HEK293 (cell line): Measurements from ENCODE around the gene MLLT11.

ENCODE experiments used
- MYNN ChIP-seq: fragments of 450-650 bp; formaldehyde crosslinking; IDR thresholded peaks from 2 replicates; pipeline ENCODE4 v1.5.1; 2016; ENCODE audit warnings: missing biosample characterization, missing genetic modification characterization, borderline replicate concordance
- ZBTB7A ChIP-seq: fragments of 450-650 bp; formaldehyde crosslinking; IDR thresholded peaks from 2 replicates; pipeline ENCODE4 v1.5.1; 2016; ENCODE audit warnings: low read depth, missing biosample characterization, missing genetic modification characterization
- ZFP41 ChIP-seq: fragments of 450-650 bp; formaldehyde crosslinking; IDR thresholded peaks from 2 replicates; pipeline ENCODE4 v1.5.1; 2016; ENCODE audit warnings: missing biosample characterization, missing genetic modification characterization, borderline replicate concordance
- ZNF660 ChIP-seq: fragments of 450-650 bp; IDR thresholded peaks from 2 replicates; pipeline ENCODE4 v1.5.1; 2018; ENCODE audit warnings: missing biosample characterization, mild to moderate bottlenecking, missing genetic modification characterization
- TF ChIP-seq, protein P1 (sequence below): fragments of 450-650 bp; formaldehyde crosslinking; IDR thresholded peaks from 2 replicates; pipeline ENCODE4 v1.5.1; 2016; ENCODE audit warnings: missing biosample characterization, missing genetic modification characterization
- TF ChIP-seq, protein P2 (sequence below): fragments of 450-650 bp; formaldehyde crosslinking; IDR thresholded peaks from 2 replicates; pipeline ENCODE4 v1.5.1; 2016; ENCODE audit warnings: missing biosample characterization, missing genetic modification characterization

DNA sequence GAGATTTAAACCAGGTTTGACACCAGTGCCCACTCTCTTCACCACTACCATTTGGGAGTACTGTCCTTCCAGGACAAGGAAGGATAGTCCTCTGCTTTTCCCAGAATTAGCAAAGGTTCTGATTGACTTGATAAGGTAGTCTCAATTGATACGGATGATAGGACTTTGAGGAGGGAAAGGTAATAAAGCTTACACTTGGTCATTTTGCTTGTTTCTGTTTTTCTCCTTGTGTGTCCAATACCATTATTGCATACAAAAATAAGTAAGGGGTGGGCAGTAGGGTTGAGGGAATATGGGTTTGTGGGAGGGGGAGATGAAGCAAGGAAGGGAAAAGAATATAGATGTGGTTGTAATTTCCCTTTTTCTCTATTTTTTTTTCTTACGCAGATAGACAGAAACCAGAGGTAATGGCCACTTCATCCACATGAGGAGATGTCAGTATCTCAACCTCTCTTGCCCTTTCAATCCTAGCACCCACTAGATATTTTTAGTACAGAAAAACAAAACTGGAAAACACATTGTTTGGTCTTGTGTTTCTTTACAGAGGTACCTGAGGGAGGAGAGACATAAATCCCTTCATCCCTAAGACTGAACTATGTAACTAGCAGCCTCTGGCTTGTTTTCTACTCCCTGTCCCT lies 10.0 kb upstream of the MLLT11 start:
- TF ChIP-seq MYNN, result no peak
- no peak for TF ChIP-seq ZBTB7A
- no peak for TF ChIP-seq ZNF660
- TF ChIP-seq, protein P1, sequence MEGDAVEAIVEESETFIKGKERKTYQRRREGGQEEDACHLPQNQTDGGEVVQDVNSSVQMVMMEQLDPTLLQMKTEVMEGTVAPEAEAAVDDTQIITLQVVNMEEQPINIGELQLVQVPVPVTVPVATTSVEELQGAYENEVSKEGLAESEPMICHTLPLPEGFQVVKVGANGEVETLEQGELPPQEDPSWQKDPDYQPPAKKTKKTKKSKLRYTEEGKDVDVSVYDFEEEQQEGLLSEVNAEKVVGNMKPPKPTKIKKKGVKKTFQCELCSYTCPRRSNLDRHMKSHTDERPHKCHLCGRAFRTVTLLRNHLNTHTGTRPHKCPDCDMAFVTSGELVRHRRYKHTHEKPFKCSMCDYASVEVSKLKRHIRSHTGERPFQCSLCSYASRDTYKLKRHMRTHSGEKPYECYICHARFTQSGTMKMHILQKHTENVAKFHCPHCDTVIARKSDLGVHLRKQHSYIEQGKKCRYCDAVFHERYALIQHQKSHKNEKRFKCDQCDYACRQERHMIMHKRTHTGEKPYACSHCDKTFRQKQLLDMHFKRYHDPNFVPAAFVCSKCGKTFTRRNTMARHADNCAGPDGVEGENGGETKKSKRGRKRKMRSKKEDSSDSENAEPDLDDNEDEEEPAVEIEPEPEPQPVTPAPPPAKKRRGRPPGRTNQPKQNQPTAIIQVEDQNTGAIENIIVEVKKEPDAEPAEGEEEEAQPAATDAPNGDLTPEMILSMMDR (tag by site-specific recombination), result no peak
- TF ChIP-seq ZFP41 (tag by site-specific recombination), result no peak
- TF ChIP-seq, protein P2, sequence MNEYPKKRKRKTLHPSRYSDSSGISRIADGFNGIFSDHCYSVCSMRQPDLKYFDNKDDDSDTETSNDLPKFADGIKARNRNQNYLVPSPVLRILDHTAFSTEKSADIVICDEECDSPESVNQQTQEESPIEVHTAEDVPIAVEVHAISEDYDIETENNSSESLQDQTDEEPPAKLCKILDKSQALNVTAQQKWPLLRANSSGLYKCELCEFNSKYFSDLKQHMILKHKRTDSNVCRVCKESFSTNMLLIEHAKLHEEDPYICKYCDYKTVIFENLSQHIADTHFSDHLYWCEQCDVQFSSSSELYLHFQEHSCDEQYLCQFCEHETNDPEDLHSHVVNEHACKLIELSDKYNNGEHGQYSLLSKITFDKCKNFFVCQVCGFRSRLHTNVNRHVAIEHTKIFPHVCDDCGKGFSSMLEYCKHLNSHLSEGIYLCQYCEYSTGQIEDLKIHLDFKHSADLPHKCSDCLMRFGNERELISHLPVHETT (tag by site-specific recombination), result no peak
